ENCODE measurements around the gene WNK3. TPM values are rescaled to one million over a fixed set of nuclear protein-coding genes. Genes with fewer than 3 reads are reported as not detected.

The WNK3 gene
- polyA plus RNA-seq, 1 donor, result 2.1 TPM

GRCh38 chrX:54171091-54171490 lies 186.8 kb downstream of the WNK3 start:
- no peak for DNase-seq (ENCODE audit: low read depth)

- no peak for DNase-seq (ENCODE audit: low read depth)
These were observed 190.9 kb downstream of the WNK3 start for GRCh38 chrX:54166915-54167314.

GRCh38 chrX:54157561-54157960 lies 200.3 kb downstream of the WNK3 start:
- DNase-seq (ENCODE audit: low read depth), result no peak

Other genes starting within 250 kb of the WNK3 start
- gene FAM120C, start 174.8 kb downstream of the WNK3 start, polyA plus RNA-seq (ENCODE audit: insufficient read length), result 8.7 TPM
- 42.6 TPM for gene TSR2, start 82.4 kb upstream of the WNK3 start, polyA plus RNA-seq (ENCODE audit: insufficient read length)
- 17.2 TPM for gene FGD1, start 138.2 kb upstream of the WNK3 start, polyA plus RNA-seq (ENCODE audit: insufficient read length)
- 16.4 TPM for gene GNL3L, start 172.2 kb upstream of the WNK3 start, polyA plus RNA-seq (ENCODE audit: insufficient read length)